ENCODE measurements around the gene FAM216B. TPM values are rescaled to one million over a fixed set of nuclear protein-coding genes. Genes with fewer than 3 reads are reported as not detected.
A peak's percentile ranks its signal among the peaks of the same experiment; 100 is the strongest.

Gene FAM216B
- total RNA-seq, 6 experiments from 2014 or later, result not detected

DNA sequence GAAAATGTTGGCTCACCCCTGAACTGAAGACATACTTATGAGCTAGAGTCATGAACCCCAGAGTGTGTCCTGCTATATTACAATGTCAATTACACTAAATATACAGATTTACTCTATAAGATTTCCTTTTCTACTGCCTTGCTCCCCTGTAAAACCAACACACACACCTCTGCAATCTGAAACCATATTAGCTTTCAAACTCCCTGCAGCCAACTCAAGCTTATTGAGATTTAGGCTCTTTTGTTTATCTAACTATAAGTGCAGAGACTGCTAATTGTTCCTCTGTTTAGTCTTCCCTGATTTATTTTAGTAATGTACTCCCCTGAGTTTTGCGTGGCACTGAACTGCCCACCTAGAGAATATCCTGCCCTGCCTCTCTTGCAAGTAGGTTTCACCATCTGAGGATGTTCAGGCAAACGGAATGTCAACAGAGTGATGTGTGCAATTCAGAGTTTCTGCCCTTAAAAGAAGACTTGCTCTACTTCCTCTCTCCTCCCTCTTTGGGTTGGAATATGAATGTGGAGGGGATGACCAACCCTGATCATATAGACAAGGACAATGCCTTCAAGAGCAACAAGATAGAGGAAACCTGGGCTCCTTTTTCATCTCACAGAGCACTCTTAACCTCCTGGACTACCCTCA lies 22.3 kb downstream of the FAM216B start:
- H3K4me3 Mint-ChIP-seq, result no peak overlapping the region
- TF ChIP-seq, protein P1, sequence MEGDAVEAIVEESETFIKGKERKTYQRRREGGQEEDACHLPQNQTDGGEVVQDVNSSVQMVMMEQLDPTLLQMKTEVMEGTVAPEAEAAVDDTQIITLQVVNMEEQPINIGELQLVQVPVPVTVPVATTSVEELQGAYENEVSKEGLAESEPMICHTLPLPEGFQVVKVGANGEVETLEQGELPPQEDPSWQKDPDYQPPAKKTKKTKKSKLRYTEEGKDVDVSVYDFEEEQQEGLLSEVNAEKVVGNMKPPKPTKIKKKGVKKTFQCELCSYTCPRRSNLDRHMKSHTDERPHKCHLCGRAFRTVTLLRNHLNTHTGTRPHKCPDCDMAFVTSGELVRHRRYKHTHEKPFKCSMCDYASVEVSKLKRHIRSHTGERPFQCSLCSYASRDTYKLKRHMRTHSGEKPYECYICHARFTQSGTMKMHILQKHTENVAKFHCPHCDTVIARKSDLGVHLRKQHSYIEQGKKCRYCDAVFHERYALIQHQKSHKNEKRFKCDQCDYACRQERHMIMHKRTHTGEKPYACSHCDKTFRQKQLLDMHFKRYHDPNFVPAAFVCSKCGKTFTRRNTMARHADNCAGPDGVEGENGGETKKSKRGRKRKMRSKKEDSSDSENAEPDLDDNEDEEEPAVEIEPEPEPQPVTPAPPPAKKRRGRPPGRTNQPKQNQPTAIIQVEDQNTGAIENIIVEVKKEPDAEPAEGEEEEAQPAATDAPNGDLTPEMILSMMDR (IDR thresholded peaks at IDR 0.05), result no peak
- no peaks in the 10 kb centered on the region for H3K4me1 Mint-ChIP-seq (ENCODE audit: low read depth)
- peaks cover 5% of the 10 kb centered on the region; the same call in 1 of the 2 replicates for H3K27me3 Mint-ChIP-seq (ENCODE audit: insufficient read depth)
- no peak overlapping the region for H3K27ac Mint-ChIP-seq
- no peaks in the 10 kb centered on the region for H3K36me3 Mint-ChIP-seq (ENCODE audit: low read depth)
- H3K9me3 Mint-ChIP-seq, result no peaks in the 10 kb centered on the region
- peak; percentile 17 for DNase-seq

DNA sequence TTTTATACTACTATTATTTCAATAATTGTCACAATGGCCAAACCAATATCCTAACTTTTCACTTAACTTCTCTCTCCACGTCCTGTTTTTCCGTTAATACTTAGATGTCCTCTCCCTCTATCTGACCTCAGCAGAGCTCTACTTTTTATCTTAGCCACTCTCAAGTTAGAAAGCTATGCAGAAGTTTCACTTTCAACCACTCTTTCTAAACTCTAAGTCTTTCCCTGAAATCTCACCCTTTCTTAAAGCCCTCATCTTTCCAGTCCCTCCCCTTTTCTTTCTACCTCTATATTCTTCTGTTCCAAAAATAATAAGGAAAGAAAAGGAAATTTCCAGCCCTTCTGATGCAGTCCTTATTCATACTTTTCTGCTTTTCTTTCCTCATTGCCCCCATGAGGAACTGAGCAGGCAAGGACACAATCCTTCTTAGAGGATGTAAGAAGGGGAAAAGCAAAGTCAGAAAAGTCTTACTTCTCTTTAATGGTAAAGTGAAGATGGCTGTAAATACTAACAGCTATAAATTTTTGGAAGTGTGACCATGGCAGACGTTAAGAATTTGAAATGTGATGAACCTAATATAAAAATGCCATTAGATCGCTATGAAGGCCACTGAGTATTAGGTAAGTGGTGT lies 23.0 kb downstream of the FAM216B start:
- H3K4me1 Mint-ChIP-seq (ENCODE audit: low read depth), result no peaks in the 10 kb centered on the region

DNA sequence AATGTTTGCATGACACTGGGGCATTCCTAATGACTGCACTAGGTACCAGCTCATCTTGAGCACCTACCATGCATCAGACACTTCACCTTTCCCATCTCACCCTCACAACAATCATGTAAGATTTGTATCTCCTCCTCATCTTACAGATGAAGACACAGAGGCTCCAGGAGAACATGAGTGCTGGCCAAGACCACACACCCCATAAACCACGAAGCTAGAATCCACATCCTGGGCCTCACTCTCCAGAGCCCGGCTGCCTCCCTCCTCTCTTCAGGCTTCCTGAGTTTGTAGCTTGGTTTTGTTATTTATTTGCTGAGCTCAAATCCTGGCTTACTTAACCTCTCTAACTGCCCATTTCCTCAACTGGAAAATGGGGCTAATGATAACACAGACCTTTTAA lies 25.9 kb downstream of the FAM216B start:
- no peak overlapping the region for H3K27ac Mint-ChIP-seq
- no peak for DNase-seq
- H3K4me1 Mint-ChIP-seq (ENCODE audit: low read depth), result peaks cover 3% of the 10 kb centered on the region
- no peaks in the 10 kb centered on the region for H3K36me3 Mint-ChIP-seq (ENCODE audit: low read depth)
- H3K4me3 Mint-ChIP-seq, result no peak overlapping the region
- no peaks in the 10 kb centered on the region; the same call in 1 of the 2 replicates for H3K27me3 Mint-ChIP-seq (ENCODE audit: insufficient read depth)
- TF ChIP-seq, protein P1 (IDR thresholded peaks at IDR 0.05), result no peak
- H3K9me3 Mint-ChIP-seq, result no peaks in the 10 kb centered on the region

More for the DNA sequence above, 23.0 kb downstream of the FAM216B start:
- H3K36me3 Mint-ChIP-seq (ENCODE audit: low read depth), result no peaks in the 10 kb centered on the region
- peaks cover 2% of the 10 kb centered on the region; the same call in 1 of the 2 replicates for H3K27me3 Mint-ChIP-seq (ENCODE audit: insufficient read depth)
- no peak overlapping the region for H3K27ac Mint-ChIP-seq
- H3K9me3 Mint-ChIP-seq, result no peaks in the 10 kb centered on the region
- no peak for DNase-seq
- H3K4me3 Mint-ChIP-seq, result no peak overlapping the region
- TF ChIP-seq, protein P1 (IDR thresholded peaks at IDR 0.05), result no peak

DNA sequence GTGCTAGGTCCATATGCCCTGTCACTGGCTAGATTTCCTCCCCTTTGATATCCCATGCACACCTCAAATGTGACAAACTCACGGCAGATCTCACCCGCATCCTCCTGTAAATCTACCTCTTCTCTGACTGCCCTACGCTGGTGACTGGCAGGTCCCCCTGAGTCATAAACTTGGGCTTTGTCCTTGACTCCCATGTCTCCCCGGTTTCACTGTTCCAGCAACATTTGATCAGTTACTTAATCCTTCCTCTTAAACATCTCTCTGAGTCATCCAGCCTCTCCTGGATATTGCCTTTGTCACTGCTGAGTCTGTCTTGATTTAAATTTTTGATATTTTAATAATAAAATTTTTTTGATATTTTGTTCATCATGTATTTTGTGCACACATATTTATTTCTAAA lies 26.5 kb downstream of the FAM216B start:
- TF ChIP-seq, protein P1 (IDR thresholded peaks at IDR 0.05), result no peak
- DNase-seq, result peak; percentile 68
- Mint-ChIP-seq H3K9me3 (no peaks in the 10 kb centered on the region), H3K27me3 (ENCODE audit: insufficient read depth) (no peaks in the 10 kb centered on the region; the same call in 1 of the 2 replicates), H3K36me3 (ENCODE audit: low read depth) (no peaks in the 10 kb centered on the region), H3K4me1 (ENCODE audit: low read depth) (peaks cover 10% of the 10 kb centered on the region), H3K4me3 (no peak overlapping the region), H3K27ac (no peak overlapping the region)

DNA sequence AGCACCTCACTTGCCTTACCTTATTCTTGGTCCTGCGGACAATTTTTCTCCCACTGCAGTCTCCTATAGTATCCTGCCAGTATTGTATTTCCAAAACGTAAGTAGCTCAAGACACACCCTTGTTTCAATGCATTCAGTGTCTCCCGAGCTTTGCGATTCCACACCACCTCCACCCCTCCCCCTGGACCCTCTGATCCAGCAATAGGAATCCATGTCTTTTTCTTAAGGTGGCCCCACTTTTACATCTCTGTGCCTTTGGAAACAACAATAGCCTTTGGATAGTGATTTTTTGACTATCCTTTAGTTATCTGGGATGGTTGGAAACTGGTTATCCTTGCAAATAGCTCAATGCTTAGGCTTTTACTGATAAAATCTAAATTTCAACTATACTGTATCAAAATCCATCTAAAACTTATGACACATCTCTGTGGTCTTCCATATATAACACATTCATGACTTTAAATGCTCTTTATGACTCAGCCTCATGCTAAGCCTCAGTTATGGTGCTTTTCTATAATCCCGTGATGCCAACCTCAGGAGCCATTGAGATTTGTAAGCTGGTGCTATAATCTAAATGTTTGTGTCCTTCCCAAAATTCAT lies 27.1 kb downstream of the FAM216B start:
- DNase-seq, result peak; percentile 62
- H3K9me3 Mint-ChIP-seq, result no peaks in the 10 kb centered on the region
- H3K4me1 Mint-ChIP-seq (ENCODE audit: low read depth), result peaks cover 14% of the 10 kb centered on the region
- no peaks in the 10 kb centered on the region; the same call in none of the 2 replicates for H3K27me3 Mint-ChIP-seq (ENCODE audit: insufficient read depth)
- TF ChIP-seq, protein P1 (IDR thresholded peaks at IDR 0.05), result no peak
- H3K4me3 Mint-ChIP-seq, result peak overlapping the region; percentile 37; the same call in 1 of the 2 replicates
- peak overlapping the region; percentile 16 for H3K27ac Mint-ChIP-seq
- no peaks in the 10 kb centered on the region for H3K36me3 Mint-ChIP-seq (ENCODE audit: low read depth)

Data from HFFc6 (cell line).